Measurements from ENCODE around the gene PLTP.
"Not testable (repeated sequence)": the region's sequence is repeated elsewhere in the genome, so short reads cannot be mapped to it uniquely, and the experiment has no call there.

- TF ChIP-seq, protein P1, sequence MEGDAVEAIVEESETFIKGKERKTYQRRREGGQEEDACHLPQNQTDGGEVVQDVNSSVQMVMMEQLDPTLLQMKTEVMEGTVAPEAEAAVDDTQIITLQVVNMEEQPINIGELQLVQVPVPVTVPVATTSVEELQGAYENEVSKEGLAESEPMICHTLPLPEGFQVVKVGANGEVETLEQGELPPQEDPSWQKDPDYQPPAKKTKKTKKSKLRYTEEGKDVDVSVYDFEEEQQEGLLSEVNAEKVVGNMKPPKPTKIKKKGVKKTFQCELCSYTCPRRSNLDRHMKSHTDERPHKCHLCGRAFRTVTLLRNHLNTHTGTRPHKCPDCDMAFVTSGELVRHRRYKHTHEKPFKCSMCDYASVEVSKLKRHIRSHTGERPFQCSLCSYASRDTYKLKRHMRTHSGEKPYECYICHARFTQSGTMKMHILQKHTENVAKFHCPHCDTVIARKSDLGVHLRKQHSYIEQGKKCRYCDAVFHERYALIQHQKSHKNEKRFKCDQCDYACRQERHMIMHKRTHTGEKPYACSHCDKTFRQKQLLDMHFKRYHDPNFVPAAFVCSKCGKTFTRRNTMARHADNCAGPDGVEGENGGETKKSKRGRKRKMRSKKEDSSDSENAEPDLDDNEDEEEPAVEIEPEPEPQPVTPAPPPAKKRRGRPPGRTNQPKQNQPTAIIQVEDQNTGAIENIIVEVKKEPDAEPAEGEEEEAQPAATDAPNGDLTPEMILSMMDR (IDR thresholded peaks at IDR 0.05; ENCODE audit: insufficient read depth, low read length, poor library complexity, severe bottlenecking) = not testable (repeated sequence)
- TF ChIP-seq EZH2phosphoT487 (conservative IDR thresholded peaks at IDR 0.05; ENCODE audit: low read length) = not testable (repeated sequence)
These were observed 19.7 kb upstream of the PLTP start for GRCh38 chr20:45931680-45932079.

Measured in SU-DHL-6 (cell line).